Neural crest cell (in vitro differentiated cells): ENCODE results near the gene PTPN12. TPM values are rescaled to one million over a fixed set of nuclear protein-coding genes. Genes with fewer than 3 reads are reported as not detected.
A peak's percentile ranks its signal among the peaks of the same experiment; 100 is the strongest.
"Not testable (repeated sequence)": the region's sequence is repeated elsewhere in the genome, so short reads cannot be mapped to it uniquely, and the experiment has no call there.

ENCODE experiments used
- DNase-seq: peaks from one replicate; pipeline ENCODE4 v3.0.0; 2021; ENCODE audit warnings: low read depth, mixed read lengths, low spot score
- H3K27ac Mint-ChIP-seq: one replicate; pipeline ENCODE4 v1.8.0; 2021; ENCODE audit warnings: mild to moderate bottlenecking, mixed read lengths; ENCODE audit not compliant: unreplicated experiment
- H3K27me3 Mint-ChIP-seq: 2 replicates; pipeline ENCODE4 v1.8.0; 2021; ENCODE audit warnings: low read depth, mild to moderate bottlenecking, mixed read lengths
- H3K36me3 Mint-ChIP-seq: 2 replicates; pipeline ENCODE4 v1.8.0; 2021; ENCODE audit warnings: low read depth, mild to moderate bottlenecking, mixed read lengths
- H3K4me1 Mint-ChIP-seq: 2 replicates; pipeline ENCODE4 v1.8.0; 2021; ENCODE audit warnings: mixed read lengths
- H3K4me3 Mint-ChIP-seq: one replicate; pipeline ENCODE4 v1.8.0; 2021; ENCODE audit warnings: mild to moderate bottlenecking, mixed read lengths
- H3K9me3 Mint-ChIP-seq: 2 replicates; pipeline ENCODE4 v1.8.0; 2021; ENCODE audit warnings: mixed read lengths
- CTCF ChIP-seq: fragments of 200-600 bp; sonication (generic); conservative IDR thresholded peaks from 2 replicates; pipeline ENCODE4 v1.5.0; 2021; ENCODE audit warnings: antibody characterized with exemption, mild to moderate bottlenecking
- total RNA-seq: library from RNA; stranded (reverse); gene quantifications from 2 replicates; pipeline ENCODE4 v1.2.1, GENCODE V29; 2021

Gene PTPN12
- total RNA-seq, 1 donor from 2014 or later: 88.2 TPM

- DNase-seq: no peak
- TF ChIP-seq CTCF: no peak
- peaks cover 12% of the 10 kb centered on the region for H3K36me3 Mint-ChIP-seq
- peaks cover 3% of the 10 kb centered on the region for H3K9me3 Mint-ChIP-seq
- H3K27me3 Mint-ChIP-seq: peaks cover 4% of the 10 kb centered on the region
- peak overlapping the region; percentile 98 for H3K4me3 Mint-ChIP-seq
- H3K27ac Mint-ChIP-seq: no peak overlapping the region
- H3K4me1 Mint-ChIP-seq: peaks cover 40% of the 10 kb centered on the region
These were observed 1.1 kb upstream of the PTPN12 start for GRCh38 chr7:77536017-77536412.

GRCh38 chr7:77536413-77537135, 521 bp upstream of the PTPN12 start:
- H3K4me3 Mint-ChIP-seq: peak overlapping the region; percentile 98
- TF ChIP-seq CTCF: no peak
- peak; percentile 93 for DNase-seq
- H3K27ac Mint-ChIP-seq: peak overlapping the region; percentile 94
- peaks cover 12% of the 10 kb centered on the region for H3K36me3 Mint-ChIP-seq
- peaks cover 42% of the 10 kb centered on the region for H3K4me1 Mint-ChIP-seq
- peaks cover 3% of the 10 kb centered on the region for H3K9me3 Mint-ChIP-seq
- peaks cover 4% of the 10 kb centered on the region for H3K27me3 Mint-ChIP-seq

GRCh38 chr7:77537778-77538280, 734 bp downstream of the PTPN12 start:
- H3K27ac Mint-ChIP-seq: peak overlapping the region; percentile 99
- peaks cover 10% of the 10 kb centered on the region for H3K36me3 Mint-ChIP-seq
- H3K27me3 Mint-ChIP-seq: peaks cover 4% of the 10 kb centered on the region
- TF ChIP-seq CTCF: no peak
- H3K4me3 Mint-ChIP-seq: peak overlapping the region; percentile 97
- H3K4me1 Mint-ChIP-seq: peaks cover 46% of the 10 kb centered on the region
- DNase-seq: peak; percentile 36
- H3K9me3 Mint-ChIP-seq: no peaks in the 10 kb centered on the region

GRCh38 chr7:77538281-77539212, 1.5 kb downstream of the PTPN12 start:
- Mint-ChIP-seq H3K9me3 (no peaks in the 10 kb centered on the region), H3K36me3 (peaks cover 12% of the 10 kb centered on the region), H3K4me3 (peak overlapping the region; percentile 97), H3K4me1 (peaks cover 48% of the 10 kb centered on the region), H3K27me3 (peaks cover 4% of the 10 kb centered on the region), H3K27ac (peak overlapping the region; percentile 99)
- peak; percentile 62 for DNase-seq
- TF ChIP-seq CTCF: no peak

- no peak for DNase-seq
- Mint-ChIP-seq H3K27ac (no peak overlapping the region), H3K36me3 (peaks cover 16% of the 10 kb centered on the region), H3K27me3 (peaks cover 4% of the 10 kb centered on the region), H3K4me3 (peak overlapping the region; percentile 97), H3K4me1 (peaks cover 52% of the 10 kb centered on the region), H3K9me3 (no peaks in the 10 kb centered on the region)
- no peak for TF ChIP-seq CTCF
These were observed 3.3 kb downstream of the PTPN12 start for GRCh38 chr7:77540402-77540822.

- H3K36me3 Mint-ChIP-seq: peaks cover 13% of the 10 kb centered on the region
- DNase-seq, H3K27me3 Mint-ChIP-seq, H3K27ac Mint-ChIP-seq, H3K9me3 Mint-ChIP-seq: not testable (repeated sequence)
- peaks cover 48% of the 10 kb centered on the region for H3K4me1 Mint-ChIP-seq
- H3K4me3 Mint-ChIP-seq: peak overlapping the region; percentile 97
These were observed 3.9 kb downstream of the PTPN12 start for GRCh38 chr7:77540993-77541392.
